Measurements from ENCODE around the gene CEACAM19. TPM values are rescaled to one million over a fixed set of nuclear protein-coding genes. Genes with fewer than 3 reads are reported as not detected.

CEACAM19 gene
- total and polyA plus RNA-seq, 2 of the 8 experiments (the other 6 are each of a cell fraction or from before 2014, with no cell fraction given): 3.1 to 3.4 TPM

DNA sequence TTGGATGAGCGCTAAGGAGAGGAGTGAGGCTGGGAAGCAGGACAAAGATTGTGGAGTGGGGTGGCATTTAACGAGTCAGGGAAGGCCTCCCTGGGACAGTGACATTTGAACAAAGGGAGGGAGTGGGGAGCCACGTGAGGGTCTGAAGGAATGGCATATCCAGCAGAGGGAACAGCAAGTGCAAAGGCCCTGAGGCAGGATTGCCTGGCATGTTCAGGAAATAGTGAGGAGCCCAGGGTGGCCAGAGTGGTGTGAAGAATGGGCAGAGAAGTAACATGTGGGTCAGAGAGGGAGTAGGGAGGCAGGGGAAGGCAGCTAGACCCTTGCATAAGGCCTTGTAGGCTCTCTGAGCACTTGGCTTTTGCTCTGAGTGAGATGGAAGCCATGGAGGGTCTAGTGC lies 42.5 kb upstream of the CEACAM19 start:
- CTCF ChIA-PET (ENCODE audit: partially characterized antibody): interaction anchor here (1.1 to 3.4 kb wide), 3 partner anchors 16 to 95 kb away, joined by 3 to 15 read pairs (median 10); partner anchors contain the start of gene IGSF23
- H4K20me1 ChIP-seq (replicated peaks in 1 of 2; ENCODE audit: control insufficient read depth in 1 of 2, insufficient read depth in 2 of 2, low read length in 2 of 2): no peaks in the 10 kb centered on the region
- no peaks in the 10 kb centered on the region; a peak in 1 of 7 replicates for H3K27me3 ChIP-seq (replicated peaks in 1 of 4; ENCODE audit: control insufficient read depth in 3 of 4, extremely low read depth in 1 of 4, insufficient read depth in 3 of 4, low read length in 3 of 4)
- no peak overlapping the region for H2BK120ac ChIP-seq (replicated peaks; ENCODE audit: low read depth, low read length)
- H3K56ac ChIP-seq (replicated peaks; ENCODE audit: insufficient read length, low read depth, low read length): no peak overlapping the region
- H3K23me2 ChIP-seq (ENCODE audit: low read depth, low read length): no peaks in the 10 kb centered on the region
- H3K4me1 ChIP-seq (replicated peaks in 1 of 4; ENCODE audit: control insufficient read depth in 3 of 4, insufficient read depth in 4 of 4, low read length in 3 of 4): no peaks in the 10 kb centered on the region
- no peaks in the 10 kb centered on the region for H3K79me2 ChIP-seq (ENCODE audit: control insufficient read depth in 1 of 2, insufficient read depth in 2 of 2, low read length in 2 of 2)
- no peak overlapping the region for H3K18ac ChIP-seq (ENCODE audit: extremely low read depth, low read length)
- no peak overlapping the region for H3K4ac ChIP-seq (replicated peaks; ENCODE audit: insufficient read length, low read depth, low read length)
- H3K4me2 ChIP-seq (ENCODE audit: insufficient read depth in 1 of 2, low read depth in 2 of 2, low read length in 2 of 2): no peak overlapping the region
- no peak overlapping the region for H2BK12ac ChIP-seq (ENCODE audit: low read depth, low read length)
- no peak overlapping the region for H2BK15ac ChIP-seq (ENCODE audit: low read length)
- DNase-seq (ENCODE audit: low read depth in 1 of 2, low spot score in 2 of 2) (no peak), FAIRE-seq (no peak)
- no peak overlapping the region for H4K91ac ChIP-seq (replicated peaks; ENCODE audit: insufficient read length, low read length)
- H2BK5ac ChIP-seq (ENCODE audit: low read depth, low read length): no peak overlapping the region
- H3K36me3 ChIP-seq (ENCODE audit: control insufficient read depth in 2 of 4, insufficient read depth in 4 of 4, low read length in 3 of 4): no peaks in the 10 kb centered on the region
- H3K14ac ChIP-seq (ENCODE audit: insufficient read length): no peak overlapping the region
- no peak overlapping the region for H3K4me3 ChIP-seq (ENCODE audit: extremely low read depth in 1 of 4, insufficient read depth in 2 of 4, low read depth in 3 of 4, low read length in 4 of 4)
- no peak overlapping the region for H3K27ac ChIP-seq (ENCODE audit: low read depth, low read length)
- H2BK20ac ChIP-seq (ENCODE audit: low read length): no peak overlapping the region
- WGBS, 2 experiments (ENCODE audit: extremely low coverage in 1 of 2, insufficient coverage in 1 of 2, insufficient read length in 1 of 2, insufficient replicate concordance in 2 of 2, low coverage in 1 of 2, low lambda C conversion rate in 2 of 2, missing lambda C conversion rate in 1 of 2): 74% methylated on average over 3 of the region's 3 CpGs; no CpG with 5 or more reads in 1 of the 2 experiments
- POLR2A ChIA-PET (ENCODE audit: partially characterized antibody): no interaction called here
- no peak overlapping the region; the same call in 1 of the 2 replicates for H4K8ac ChIP-seq (ENCODE audit: extremely low read depth, insufficient read depth, low read length)
- H4K5ac ChIP-seq (ENCODE audit: insufficient read length, low read depth, low read length): no peak overlapping the region
- no peak overlapping the region for H3K23ac ChIP-seq (ENCODE audit: insufficient read length)
- H3K79me1 ChIP-seq (ENCODE audit: low read depth, low read length): no peaks in the 10 kb centered on the region
- H2AFZ ChIP-seq (ENCODE audit: low read length): no peak overlapping the region
- H3K9me3 ChIP-seq (ENCODE audit: insufficient read depth in 2 of 2, low read depth in 1 of 2, low read length in 1 of 2): no peaks in the 10 kb centered on the region
- no peak overlapping the region for H3K9ac ChIP-seq (replicated peaks in 1 of 4; ENCODE audit: extremely low read depth in 1 of 4, low read depth in 3 of 4, low read length in 3 of 4)
- H2AK5ac ChIP-seq (ENCODE audit: low read depth, low read length): no peak overlapping the region
- TF ChIP-seq PHF8 (conservative IDR thresholded peaks at IDR 0.05; ENCODE audit: low read depth, low read length) (no peak), SIX5 (IDR thresholded peaks at IDR 0.05; ENCODE audit: low read depth, low read length) (no peak), HDAC6 (IDR thresholded peaks at IDR 0.05; ENCODE audit: low read depth, low read length) (no peak), ZNF274 (IDR thresholded peaks at IDR 0.05; ENCODE audit: borderline replicate concordance, extremely low read depth, low read length) (no peak), CBX5 (IDR thresholded peaks at IDR 0.05; ENCODE audit: low read depth, low read length) (no peak), SP4 (IDR thresholded peaks at IDR 0.05; ENCODE audit: low read length) (no peak), JUN (IDR thresholded peaks at IDR 0.05; ENCODE audit: low read depth, low read length) (no peak)
